GM23248 (cell line): ENCODE measurements around the gene DDAH1. TPM values are rescaled to one million over a fixed set of nuclear protein-coding genes. Genes with fewer than 3 reads are reported as not detected.

Experiments used
- DNase-seq: peaks from one replicate; pipeline ENCODE4 v3.0.0-alpha.2; 2015
- H2AFZ ChIP-seq: fragments of 200-600 bp; sonication (generic); 2 replicates; pipeline ENCODE4 v1.6.1; 2016; ENCODE audit warnings: antibody characterized with exemption
- H3F3A ChIP-seq: fragments of 200-600 bp; sonication (generic); 2 replicates; pipeline ENCODE4 v1.6.1; 2016; ENCODE audit warnings: mild to moderate bottlenecking, antibody characterized with exemption, mixed run types; ENCODE audit not compliant: insufficient read depth
- H3K27ac ChIP-seq: fragments of 200-600 bp; sonication (generic); 2 replicates; pipeline ENCODE4 v1.5.1; 2016; ENCODE audit warnings: mild to moderate bottlenecking
- H3K27me3 ChIP-seq: fragments of 200-600 bp; sonication (generic); replicated peaks from 2 replicates; pipeline ENCODE4 v1.6.1; 2016; ENCODE audit warnings: mild to moderate bottlenecking; ENCODE audit not compliant: insufficient read depth
- H3K36me3 ChIP-seq: fragments of 200-600 bp; sonication (generic); 2 replicates; pipeline ENCODE4 v1.6.1; 2016; ENCODE audit warnings: low read depth, mild to moderate bottlenecking
- H3K4me1 ChIP-seq: fragments of 200-600 bp; sonication (generic); 2 replicates; pipeline ENCODE4 v1.6.1; 2016; ENCODE audit warnings: mild to moderate bottlenecking; ENCODE audit not compliant: insufficient read depth
- H3K4me2 ChIP-seq: fragments of 200-600 bp; sonication (generic); one replicate; pipeline ENCODE4 v1.6.1; 2016; ENCODE audit warnings: mild to moderate bottlenecking; ENCODE audit not compliant: unreplicated experiment
- H3K4me3 ChIP-seq: fragments of 200-600 bp; sonication (generic); 2 replicates; pipeline ENCODE4 v1.5.1; 2016; ENCODE audit warnings: mild to moderate bottlenecking
- H3K79me2 ChIP-seq: fragments of 200-600 bp; sonication (generic); 2 replicates; pipeline ENCODE4 v1.6.1; 2016; ENCODE audit warnings: mild to moderate bottlenecking; ENCODE audit not compliant: insufficient read depth
- H3K9ac ChIP-seq: fragments of 200-600 bp; sonication (generic); 2 replicates; pipeline ENCODE4 v1.6.1; 2016; ENCODE audit warnings: mild to moderate bottlenecking
- H3K9me2 ChIP-seq: fragments of 200-600 bp; sonication (generic); 2 replicates; pipeline ENCODE4 v1.6.1; 2016; ENCODE audit warnings: mixed run types, mild to moderate bottlenecking, moderate library complexity; ENCODE audit not compliant: insufficient read depth
- H3K9me3 ChIP-seq: fragments of 200-600 bp; sonication (generic); one replicate; pipeline ENCODE4 v1.6.1; 2017; ENCODE audit warnings: low read depth
- H4K20me1 ChIP-seq: fragments of 200-600 bp; sonication (generic); 2 replicates; pipeline ENCODE4 v1.6.0; 2016; ENCODE audit not compliant: insufficient read depth
- EZH2 ChIP-seq: fragments of 200-600 bp; sonication (generic); IDR thresholded peaks from 2 replicates; pipeline ENCODE4 v1.6.1; 2018; ENCODE audit warnings: antibody characterized with exemption, mild to moderate bottlenecking; ENCODE audit not compliant: insufficient read depth, poor library complexity, severe bottlenecking
- EZH2phosphoT487 ChIP-seq: fragments of 200-600 bp; sonication (generic); IDR thresholded peaks from 2 replicates; pipeline ENCODE4 v1.6.1; 2018; ENCODE audit warnings: antibody characterized with exemption, moderate library complexity, mild to moderate bottlenecking, low read depth; ENCODE audit not compliant: insufficient read depth
- WGBS, 2 experiments: methylation state at CpG; one replicate each; pipeline ENCODE4 v1.1.6; 2015 to 2017; ENCODE audit warnings: low lambda C conversion rate in 2 of 2, low coverage in 1 of 2; ENCODE audit errors: missing lambda C conversion rate in 2 of 2; 5-methylcytosine and 5-hydroxymethylcytosine counted together
- in situ Hi-C: fragments of 300-500 bp; cut with MboI; formaldehyde crosslinking; loops from 2 replicates; pipeline ENCODE4 v1.15.0; 2020
- polyA plus RNA-seq: library from polyadenylated mRNA; unstranded; fragments of >200 nt; fragmentation: Nextera tagmentation; extraction: Ambion mirVana; gene quantifications from 2 replicates; pipeline ENCODE4 v1.2.1, GENCODE V29; 2016
- total RNA-seq: library from RNA; depleted of rRNA; stranded (reverse); fragments of >200 nt; shearing (Covaris generic); gene quantifications from 2 replicates; pipeline ENCODE4 v1.2.3, GENCODE V29; 2014

DDAH1 gene
- total and polyA plus RNA-seq, 2 experiments from 2014 or later: 168 to 238 TPM

GRCh38 chr1:85479491-85479890 is 14.5 kb upstream of the DDAH1 start:
- Histone ChIP-seq H2AFZ (no peak overlapping the region), H3F3A (peaks cover 78% of the 10 kb centered on the region), H3K79me2 (peaks cover 92% of the 10 kb centered on the region), H3K9me3 (no peaks in the 10 kb centered on the region), H3K4me3 (no peak overlapping the region), H3K36me3 (peaks cover 56% of the 10 kb centered on the region), H4K20me1 (no peaks in the 10 kb centered on the region), H3K9me2 (no peaks in the 10 kb centered on the region; the same call in 1 of the 2 replicates), H3K27me3 (no peaks in the 10 kb centered on the region), H3K27ac (0 out of 2 replicates have a peak overlapping the region, but pooled peaks have one; percentile 15), H3K9ac (no peak overlapping the region), H3K4me2 (no peak overlapping the region), H3K4me1 (peaks cover 2% of the 10 kb centered on the region; the same call in 1 of the 2 replicates)
- in situ Hi-C loops: no loop called here
- no peak for TF ChIP-seq EZH2phosphoT487
- TF ChIP-seq EZH2: no peak
- DNase-seq: no peak
- 45 to 65% methylated on average over 1 of the region's 1 CpG for WGBS, 2 experiments

- H3K4me3 ChIP-seq: no peak overlapping the region
- peaks cover 92% of the 10 kb centered on the region for H3K79me2 ChIP-seq
- no peak overlapping the region for H3K4me2 ChIP-seq
- no peaks in the 10 kb centered on the region for H4K20me1 ChIP-seq
- H3K36me3 ChIP-seq: peaks cover 57% of the 10 kb centered on the region
- peaks cover 78% of the 10 kb centered on the region for H3F3A ChIP-seq
- H3K4me1 ChIP-seq: no peaks in the 10 kb centered on the region
- no peak overlapping the region for H3K27ac ChIP-seq
- H3K9me3 ChIP-seq: no peaks in the 10 kb centered on the region
- H3K27me3 ChIP-seq: no peaks in the 10 kb centered on the region
- no peak overlapping the region for H3K9ac ChIP-seq
- no peaks in the 10 kb centered on the region; the same call in 1 of the 2 replicates for H3K9me2 ChIP-seq
- DNase-seq: no peak
- H2AFZ ChIP-seq: no peak overlapping the region
- 97 to 100% methylated on average over 1 of the region's 1 CpG for WGBS, 2 experiments
- TF ChIP-seq EZH2phosphoT487: no peak
- in situ Hi-C loops: no loop called here
Observed at GRCh38 chr1:85478366-85478765, 13.4 kb upstream of the DDAH1 start.

GRCh38 chr1:85475055-85475454 is 10.1 kb upstream of the DDAH1 start:
- Histone ChIP-seq H3K36me3 (peaks cover 73% of the 10 kb centered on the region), H3K4me1 (no peaks in the 10 kb centered on the region), H3K4me2 (no peak overlapping the region), H3K4me3 (no peak overlapping the region), H3K9me2 (no peaks in the 10 kb centered on the region; the same call in 1 of the 2 replicates), H3F3A (peaks cover 88% of the 10 kb centered on the region), H3K27ac (no peak overlapping the region), H3K79me2 (peaks cover 91% of the 10 kb centered on the region), H2AFZ (no peak overlapping the region), H4K20me1 (0 out of 2 replicates have a peak, but pooled peaks cover 4% of the 10 kb centered on the region), H3K9me3 (no peaks in the 10 kb centered on the region), H3K27me3 (no peaks in the 10 kb centered on the region), H3K9ac (no peak overlapping the region)
- TF ChIP-seq EZH2 (no peak), EZH2phosphoT487 (no peak)
- WGBS, 2 experiments: 92 to 95% methylated on average over 3 of the region's 3 CpGs
- in situ Hi-C loops: no loop called here
- no peak for DNase-seq

- Histone ChIP-seq H3K9me3 (no peaks in the 10 kb centered on the region), H3K9me2 (no peaks in the 10 kb centered on the region; the same call in 1 of the 2 replicates), H3K79me2 (peaks cover 94% of the 10 kb centered on the region), H2AFZ (no peak overlapping the region), H3K27me3 (no peaks in the 10 kb centered on the region), H3K36me3 (peaks cover 62% of the 10 kb centered on the region), H3K4me2 (no peak overlapping the region), H3K9ac (no peak overlapping the region), H3K4me3 (no peak overlapping the region), H3K4me1 (no peaks in the 10 kb centered on the region), H4K20me1 (0 out of 2 replicates have a peak, but pooled peaks cover 4% of the 10 kb centered on the region), H3F3A (peaks cover 91% of the 10 kb centered on the region), H3K27ac (peak overlapping the region; percentile 34; the same call in 1 of the 2 replicates)
- DNase-seq: peak; percentile 60
- in situ Hi-C loops: no loop called here
- WGBS, 2 experiments: 80 to 83% methylated on average over 6 of the region's 6 CpGs
- TF ChIP-seq EZH2phosphoT487 (no peak), EZH2 (no peak)
Observed at GRCh38 chr1:85473390-85473789, 8.4 kb upstream of the DDAH1 start.
